Panc1 (cell line): ENCODE data around the gene GRID1. TPM values are rescaled to one million over a fixed set of nuclear protein-coding genes. Genes with fewer than 3 reads are reported as not detected.

Experiments used
- ATAC-seq: fragments of 200-7000 bp; cut with Tn5 transposase; 2 replicates; pipeline ENCODE4 v1.9.1; 2020; ENCODE audit warnings: mild to moderate bottlenecking, moderate library complexity
- BruUV-seq: library from RNA; stranded (reverse); fragments of 400-500 nt; replicated peaks from 2 replicates; lab custom pipeline; 2021; lab: Mats Ljungman, UMichigan
- CTCF ChIA-PET: fragments of 300-600 bp; sonication (Branson Sonifier 250); formaldehyde crosslinking; loops from one replicate; lab custom pipeline; 2022; ENCODE audit warnings: antibody characterized with exemption; lab: Charles Lee
- POLR2A ChIA-PET: fragments of 300-600 bp; sonication (Branson Sonifier 250); formaldehyde crosslinking; loops from one replicate; lab custom pipeline; 2022; ENCODE audit warnings: antibody characterized with exemption; lab: Charles Lee
- DNase-seq: peaks from one replicate; pipeline ENCODE4 v3.0.0-alpha.2; 2010; ENCODE audit warnings: low read depth, low spot score
- H3K27ac ChIP-seq: 2 replicates; pipeline ENCODE4 v1.5.1; 2011; ENCODE audit warnings: mild to moderate bottlenecking, low read length, inconsistent platforms
- H3K27me3 ChIP-seq: fragments of 200-500 bp; sonication (Bioruptor generic); 2 replicates; pipeline ENCODE4 v1.6.0; 2014; ENCODE audit warnings: low read length, inconsistent platforms; ENCODE audit not compliant: control insufficient read depth, insufficient read depth
- H3K36me3 ChIP-seq: fragments of 200-500 bp; sonication (Bioruptor generic); 2 replicates; pipeline ENCODE4 v1.5.1; 2014; ENCODE audit warnings: inconsistent platforms, mild to moderate bottlenecking, low read length, moderate library complexity; ENCODE audit not compliant: control insufficient read depth, insufficient read depth
- H3K4me1 ChIP-seq: 2 replicates; pipeline ENCODE4 v1.5.1; 2011; ENCODE audit warnings: inconsistent platforms, mild to moderate bottlenecking, low read length, moderate library complexity; ENCODE audit not compliant: control insufficient read depth, insufficient read depth
- H3K4me3 ChIP-seq, 2 experiments: 2 replicates each; pipeline ENCODE4 v1.5.1; 2011 to 2012; ENCODE audit warnings: low read depth in 2 of 2, low read length in 2 of 2, mild to moderate bottlenecking in 2 of 2, inconsistent platforms in 1 of 2, moderate library complexity in 1 of 2
- H3K9me3 ChIP-seq: fragments of 200-500 bp; sonication (Bioruptor generic); 2 replicates; pipeline ENCODE4 v1.5.1; 2014; ENCODE audit warnings: low read depth, mild to moderate bottlenecking, inconsistent platforms, low read length, moderate library complexity; ENCODE audit not compliant: control insufficient read depth, insufficient read depth
- POLR2AphosphoS5 ChIP-seq: IDR thresholded peaks from 2 replicates; pipeline ENCODE4 v1.6.1; 2012; ENCODE audit warnings: mild to moderate bottlenecking, low read depth, low read length, moderate library complexity
- REST ChIP-seq, 2 experiments: IDR thresholded peaks; 2 replicates each; pipeline ENCODE4 v1.6.1; 2011 to 2012; ENCODE audit warnings: low read depth in 2 of 2, control low read depth in 1 of 2, low read length in 1 of 2, mild to moderate bottlenecking in 1 of 2, moderate library complexity in 1 of 2; ENCODE audit not compliant: insufficient read depth in 1 of 2
- SIN3A ChIP-seq: IDR thresholded peaks from 2 replicates; pipeline ENCODE4 v1.6.1; 2012; ENCODE audit warnings: low read depth, mild to moderate bottlenecking, low read length, moderate library complexity, borderline replicate concordance; ENCODE audit not compliant: insufficient read depth
- TCF7L2 ChIP-seq: IDR thresholded peaks from 2 replicates; pipeline ENCODE4 v1.6.1; 2011; ENCODE audit warnings: mild to moderate bottlenecking, low read depth, low read length, inconsistent platforms
- in situ Hi-C: cut with HindIII; loops from 2 replicates; pipeline ENCODE4 v1.10.0; 2016; ENCODE audit warnings: low sequenced_read_pairs, low pct_unique_long_range_greater_than_20kb
- intact Hi-C: fragments of 100-400 bp; cut with micrococcal nuclease; formaldehyde crosslinking; loops from one replicate; pipeline ENCODE4 v1.10.0; 2022; ENCODE audit not compliant: unreplicated experiment
- total RNA-seq: library from RNA; stranded (reverse); gene quantifications from one replicate; pipeline ENCODE4 v1.2.1, GENCODE V29; 2021; ENCODE audit not compliant: unreplicated experiment
- TF ChIP-seq, protein P1 (sequence below): fragments of 450-650 bp; IDR thresholded peaks from 2 replicates; pipeline ENCODE4 v1.5.1; 2017; ENCODE audit warnings: mild to moderate bottlenecking

GRID1 gene
- total RNA-seq, 1 experiment from 2014 or later: 2.3 TPM

DNA sequence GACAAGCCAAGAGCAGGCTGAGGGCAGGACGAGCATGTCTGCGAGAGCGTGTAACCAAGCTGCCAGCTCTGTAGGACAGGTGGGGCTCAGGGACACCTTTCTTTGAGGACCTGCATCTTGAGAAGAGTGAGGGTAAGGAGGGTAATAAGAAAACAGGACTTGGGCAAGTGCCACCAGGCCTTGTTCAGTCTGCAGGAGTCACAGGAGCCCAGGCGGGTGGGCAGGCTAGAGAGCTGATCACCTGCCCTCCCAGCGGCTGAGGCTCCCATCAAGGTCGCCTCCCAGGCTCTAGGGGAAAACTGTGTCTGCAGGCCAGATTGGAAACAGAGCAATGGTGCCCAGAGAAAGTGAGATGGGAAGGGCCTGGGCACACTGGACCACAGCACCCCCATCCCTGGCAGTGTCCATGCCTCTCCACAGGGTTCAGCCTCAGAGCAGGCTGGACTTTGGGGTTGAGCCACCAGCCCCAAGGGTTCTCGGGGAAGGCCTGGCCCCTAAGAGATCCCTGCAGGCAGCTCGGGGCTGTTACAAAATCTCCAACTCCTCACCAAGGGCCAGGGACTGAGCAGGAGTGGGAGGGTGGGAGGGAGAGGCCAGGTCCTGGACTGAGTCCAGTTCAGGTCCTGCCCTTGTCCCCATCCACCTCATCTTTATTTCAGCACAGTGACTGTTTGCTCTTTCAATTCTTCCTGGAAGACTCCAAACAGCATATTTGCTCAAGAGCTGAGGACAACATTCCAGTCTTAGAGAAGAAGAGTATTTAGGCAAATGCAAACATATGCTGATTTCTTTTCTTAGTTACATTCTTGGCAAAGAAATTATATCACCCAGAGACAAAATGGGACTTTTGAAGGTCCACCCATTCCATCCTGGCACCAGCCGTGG lies 161.9 kb downstream of the GRID1 start:
- H3K9me3 ChIP-seq: no peaks in the 10 kb centered on the region
- no peak for TF ChIP-seq POLR2AphosphoS5
- no peak for TF ChIP-seq SIN3A
- TF ChIP-seq REST (IDR thresholded peaks at IDR 0.05; ENCODE audit: insufficient read depth in 1 of 2, low read depth in 2 of 2, low read length in 1 of 2): no peak
- TF ChIP-seq, protein P1, sequence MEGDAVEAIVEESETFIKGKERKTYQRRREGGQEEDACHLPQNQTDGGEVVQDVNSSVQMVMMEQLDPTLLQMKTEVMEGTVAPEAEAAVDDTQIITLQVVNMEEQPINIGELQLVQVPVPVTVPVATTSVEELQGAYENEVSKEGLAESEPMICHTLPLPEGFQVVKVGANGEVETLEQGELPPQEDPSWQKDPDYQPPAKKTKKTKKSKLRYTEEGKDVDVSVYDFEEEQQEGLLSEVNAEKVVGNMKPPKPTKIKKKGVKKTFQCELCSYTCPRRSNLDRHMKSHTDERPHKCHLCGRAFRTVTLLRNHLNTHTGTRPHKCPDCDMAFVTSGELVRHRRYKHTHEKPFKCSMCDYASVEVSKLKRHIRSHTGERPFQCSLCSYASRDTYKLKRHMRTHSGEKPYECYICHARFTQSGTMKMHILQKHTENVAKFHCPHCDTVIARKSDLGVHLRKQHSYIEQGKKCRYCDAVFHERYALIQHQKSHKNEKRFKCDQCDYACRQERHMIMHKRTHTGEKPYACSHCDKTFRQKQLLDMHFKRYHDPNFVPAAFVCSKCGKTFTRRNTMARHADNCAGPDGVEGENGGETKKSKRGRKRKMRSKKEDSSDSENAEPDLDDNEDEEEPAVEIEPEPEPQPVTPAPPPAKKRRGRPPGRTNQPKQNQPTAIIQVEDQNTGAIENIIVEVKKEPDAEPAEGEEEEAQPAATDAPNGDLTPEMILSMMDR: no peak
- no peak for TF ChIP-seq TCF7L2
- DNase-seq (no peak), ATAC-seq (0 out of 2 replicates have a peak, but pooled peaks have one; percentile 29)
- peaks cover 13% of the 10 kb centered on the region for H3K27me3 ChIP-seq
- H3K4me3 ChIP-seq: no peak overlapping the region
- POLR2A ChIA-PET: no interaction called here
- CTCF ChIA-PET: no interaction called here
- no peaks in the 10 kb centered on the region for H3K36me3 ChIP-seq
- in situ Hi-C loops (no loop called here), intact Hi-C loops (no loop called here)
- H3K27ac ChIP-seq: no peak overlapping the region
- no TSS peak for BruUV-seq
- H3K4me1 ChIP-seq: no peaks in the 10 kb centered on the region

DNA sequence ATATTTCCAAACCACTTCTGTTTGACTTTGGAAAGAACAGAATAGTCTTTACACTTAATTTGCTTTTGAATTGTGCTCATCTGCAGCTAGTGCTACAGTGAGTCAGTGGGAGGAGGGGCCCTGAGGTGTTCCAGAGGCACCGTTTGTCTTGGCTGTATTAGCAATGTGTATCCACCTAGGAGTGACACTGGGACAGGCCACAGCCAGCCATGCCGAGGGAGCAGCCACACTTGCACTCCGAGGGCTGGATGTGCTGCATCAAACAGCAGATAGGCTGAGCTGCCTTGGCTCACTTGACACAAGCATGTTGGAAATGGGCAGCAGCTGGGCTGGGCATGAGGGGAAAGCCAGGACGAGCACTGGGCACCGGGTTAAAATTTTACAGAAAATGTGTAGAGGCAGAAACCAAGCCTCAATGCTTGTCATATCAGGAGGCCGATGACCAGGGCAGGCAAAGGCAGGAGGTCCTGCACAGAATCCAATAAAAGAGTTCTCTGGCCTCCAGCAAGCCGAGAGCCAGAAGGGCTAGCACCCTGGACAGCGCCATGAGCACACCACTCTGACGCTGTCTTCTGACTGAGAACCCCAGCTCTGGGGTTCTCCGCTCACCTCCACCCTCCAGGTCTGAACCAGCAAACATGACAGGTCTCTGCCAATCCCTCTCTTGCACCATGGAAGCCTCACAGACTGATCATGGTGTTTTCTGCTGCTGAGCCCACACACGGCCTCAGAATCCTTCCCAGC lies 163.3 kb downstream of the GRID1 start:
- Histone ChIP-seq H3K4me1 (no peaks in the 10 kb centered on the region), H3K36me3 (no peaks in the 10 kb centered on the region), H3K27ac (no peak overlapping the region), H3K4me3 (no peak overlapping the region), H3K9me3 (no peaks in the 10 kb centered on the region), H3K27me3 (peaks cover 15% of the 10 kb centered on the region)
- TF ChIP-seq TCF7L2: no peak
- no peak for TF ChIP-seq SIN3A
- peak; percentile 93 to 96 for TF ChIP-seq REST (IDR thresholded peaks at IDR 0.05; ENCODE audit: insufficient read depth in 1 of 2, low read depth in 2 of 2, low read length in 1 of 2)
- CTCF ChIA-PET: interaction anchor here (0.6 to 0.7 kb wide), 2 partner anchors 27 to 96 kb away, joined by 3 read pairs; no protein-coding TSS in a partner anchor
- BruUV-seq: no TSS peak
- in situ Hi-C loops (no loop called here), intact Hi-C loops (no loop called here)
- POLR2A ChIA-PET: no interaction called here
- DNase-seq (no peak), ATAC-seq (no peak)
